Transverse colon (tissue), 4 donors: Measurements from ENCODE around the gene KHDC3L. TPM values are rescaled to one million over a fixed set of nuclear protein-coding genes. Genes with fewer than 3 reads are reported as not detected.
"Not testable (repeated sequence)": the region's sequence is repeated elsewhere in the genome, so short reads cannot be mapped to it uniquely, and the experiment has no call there.

ENCODE experiments used
- DNase-seq: peaks from one replicate; pipeline ENCODE4 v3.0.0-alpha.2; 2019
- H3K27ac ChIP-seq, 4 donors: fragments of 200-600 bp; sonication (generic); 2 replicates each; pipeline ENCODE4 v1.5.1; 2016 to 2018; ENCODE audit warnings: inconsistent platforms in 4 of 4
- H3K27me3 ChIP-seq: fragments of 200-600 bp; sonication (generic); 2 replicates; pipeline ENCODE4 v1.5.1; 2017; ENCODE audit warnings: inconsistent platforms
- H3K36me3 ChIP-seq, 4 donors: fragments of 200-600 bp; sonication (generic); 2 replicates each; pipeline ENCODE4 v1.5.1; 2017 to 2019; ENCODE audit warnings: inconsistent platforms in 4 of 4
- H3K4me1 ChIP-seq, 4 donors: fragments of 200-600 bp; sonication (generic); 2 replicates each; pipeline ENCODE4 v1.5.1; 2017 to 2020; ENCODE audit warnings: inconsistent platforms in 4 of 4
- H3K4me3 ChIP-seq, 4 donors: fragments of 200-600 bp; sonication (generic); 1 replicate in 1 of 4; 2 replicates in 3 of 4; pipeline versions ENCODE4 v1.5.1 to v1.6.1; 2017 to 2019; ENCODE audit warnings: inconsistent platforms in 4 of 4
- H3K9me3 ChIP-seq, 2 donors: fragments of 200-600 bp; sonication (generic); 2 replicates each; pipeline ENCODE4 v1.5.1; 2017 to 2019; ENCODE audit warnings: inconsistent platforms in 2 of 2
- CTCF ChIP-seq, 5 experiments: fragments of 200-600 bp in 3 of 5; fragments of 450-650 bp in 2 of 5; sonication (generic) in 3 of 5; IDR thresholded peaks; 1 replicate in 2 of 5; 2 replicates in 3 of 5; pipeline ENCODE4 v1.5.1; 2016 to 2017; ENCODE audit warnings: antibody characterized with exemption in 5 of 5, inconsistent platforms in 3 of 5, mild to moderate bottlenecking in 2 of 5, moderate library complexity in 1 of 5
- EP300 ChIP-seq: sonication (generic); formaldehyde crosslinking; IDR thresholded peaks from one replicate; pipeline ENCODE4 v1.6.1; 2017; ENCODE audit warnings: antibody characterized with exemption, low read depth
- POLR2A ChIP-seq: fragments of 450-650 bp; IDR thresholded peaks from one replicate; pipeline ENCODE4 v1.6.1; 2016; ENCODE audit warnings: antibody characterized with exemption, mild to moderate bottlenecking, moderate library complexity
- POLR2AphosphoS5 ChIP-seq, 3 donors: sonication (generic); formaldehyde crosslinking; IDR thresholded peaks; one replicate each; pipeline ENCODE4 v1.6.1; 2016; ENCODE audit warnings: antibody characterized with exemption in 3 of 3
- WGBS, 2 donors: methylation state at CpG; one replicate each; pipeline ENCODE4 v1.1.5; 2018; ENCODE audit warnings: low coverage in 1 of 2; 5-methylcytosine and 5-hydroxymethylcytosine counted together
- in situ Hi-C, 4 donors: fragments of 200-750 bp; cut with MboI; loops; one replicate each; pipeline versions ENCODE4 v1.15.0 to v1.15.1; 2017; ENCODE audit warnings: low sequenced_read_pairs in 3 of 4, low pct_ligation_motif_present in 1 of 4, low pct_unique_long_range_greater_than_20kb in 1 of 4
- intact Hi-C: fragments of 100-400 bp; cut with DNase I; formaldehyde crosslinking; loops from one replicate; pipeline ENCODE4 v1.15.1; 2023; ENCODE audit warnings: low total_unique reads
- total RNA-seq, 4 donors: library from RNA; depleted of rRNA; stranded (reverse); fragments of >200 nt; gene quantifications; one replicate each; pipeline ENCODE4 v1.1.0, GENCODE V29; 2016

KHDC3L gene
- total RNA-seq, 4 donors from 2014 or later: not detected

- DNase-seq: no peak
- no peak overlapping the region for H3K27ac ChIP-seq
- no peaks in the 10 kb centered on the region for H3K27me3 ChIP-seq
- no peak for TF ChIP-seq POLR2A
- intact Hi-C loops (no loop called here), in situ Hi-C loops (no loop called here)
- 40 to 84% methylated on average over 1 of the region's 1 CpG for WGBS, 2 donors
- H3K4me1 ChIP-seq: no peaks in the 10 kb centered on the region
- no peaks in the 10 kb centered on the region for H3K9me3 ChIP-seq
- no peaks in the 10 kb centered on the region for H3K36me3 ChIP-seq
- no peak overlapping the region for H3K4me3 ChIP-seq
These were observed 12.8 kb downstream of the KHDC3L start for GRCh38 chr6:73375216-73375615.

GRCh38 chr6:73377225-73377624 is 14.8 kb downstream of the KHDC3L start:
- Histone ChIP-seq H3K4me3 (no peak overlapping the region), H3K4me1 (no peaks in the 10 kb centered on the region), H3K9me3 (no peaks in the 10 kb centered on the region), H3K36me3 (no peaks in the 10 kb centered on the region), H3K27ac (no peak overlapping the region), H3K27me3 (no peaks in the 10 kb centered on the region)
- WGBS, 2 donors: 37% methylated on average over 3 of the region's 3 CpGs; no CpG with 5 or more reads in 1 of the 2 donors
- DNase-seq: no peak
- TF ChIP-seq EP300: no peak
- no peak for TF ChIP-seq POLR2A
- TF ChIP-seq POLR2AphosphoS5 (IDR thresholded peaks at IDR 0.05): no peak
- TF ChIP-seq CTCF (IDR thresholded peaks at IDR 0.05): no peak
- intact Hi-C loops (no loop called here), in situ Hi-C loops (no loop called here)

GRCh38 chr6:73381531-73381930 is 19.1 kb downstream of the KHDC3L start:
- intact Hi-C loops: not testable (repeated sequence)
- 93 to 100% methylated on average over 3 to 10 of the region's 10 CpGs for WGBS, 2 donors

GRCh38 chr6:73382462-73383113 is 20.1 kb downstream of the KHDC3L start:
- intact Hi-C loops: no loop called here
- DNase-seq: no peak
- WGBS, 2 donors: 76 to 90% methylated on average over 2 to 6 of the region's 6 CpGs

More at GRCh38 chr6:73381531-73381930, 19.1 kb downstream of the KHDC3L start:
- H3K4me1 ChIP-seq, H3K27ac ChIP-seq, in situ Hi-C loops, H3K9me3 ChIP-seq, H3K4me3 ChIP-seq, H3K36me3 ChIP-seq, H3K27me3 ChIP-seq, DNase-seq: not testable (repeated sequence)

GRCh38 chr6:73388433-73388799 is 26.0 kb downstream of the KHDC3L start:
- TF ChIP-seq EP300 (no peak), POLR2AphosphoS5 (IDR thresholded peaks at IDR 0.05) (no peak), POLR2A (no peak), CTCF (IDR thresholded peaks at IDR 0.05) (no peak)
- Histone ChIP-seq H3K27me3 (no peaks in the 10 kb centered on the region), H3K4me3 (peak overlapping the region; percentile 39 to 72 (median 46)), H3K9me3 (no peaks in the 10 kb centered on the region), H3K36me3 (no peaks in the 10 kb centered on the region), H3K4me1 (peaks cover 0 to 8% (median 5%) of the 10 kb centered on the region in 4 donors), H3K27ac (peak overlapping the region in 1 of 4 donors; percentile 59)
- WGBS, 2 donors: 39 to 58% methylated on average over 2 to 4 of the region's 4 CpGs
- in situ Hi-C loops (no loop called here), intact Hi-C loops (no loop called here)
- no peak for DNase-seq

More at GRCh38 chr6:73382462-73383113, 20.1 kb downstream of the KHDC3L start:
- Histone ChIP-seq H3K27me3 (no peaks in the 10 kb centered on the region), H3K27ac (no peak overlapping the region), H3K4me3 (no peak overlapping the region), H3K36me3 (no peaks in the 10 kb centered on the region), H3K9me3 (no peaks in the 10 kb centered on the region), H3K4me1 (no peaks in the 10 kb centered on the region)
- no peak for TF ChIP-seq POLR2AphosphoS5 (IDR thresholded peaks at IDR 0.05)
- no peak for TF ChIP-seq CTCF (IDR thresholded peaks at IDR 0.05)
- no peak for TF ChIP-seq EP300
- TF ChIP-seq POLR2A: no peak
- in situ Hi-C loops: no loop called here
